K562 (cell line): ENCODE measurements around the gene MUC3A. TPM values are rescaled to one million over a fixed set of nuclear protein-coding genes. Genes with fewer than 3 reads are reported as not detected.
A peak's percentile ranks its signal among the peaks of the same experiment; 100 is the strongest.
"Not testable (repeated sequence)": the region's sequence is repeated elsewhere in the genome, so short reads cannot be mapped to it uniquely, and the experiment has no call there.

Experiments
- ATAC-seq: fragments of 200-7000 bp; cut with Tn5 transposase; 3 replicates; pipeline ENCODE4 v1.9.1; 2020; ENCODE audit warnings: moderate library complexity
- BruUV-seq: library from RNA; stranded (reverse); fragments of 400-500 nt; replicated peaks from 2 replicates; lab custom pipeline; 2021; lab: Mats Ljungman, UMichigan
- CTCF ChIA-PET: fragments of 300-600 bp; formaldehyde crosslinking; extraction: SDS; loops from one replicate; lab custom pipeline; 2021; ENCODE audit warnings: low intra/inter-chr PET ratio; lab: Yijun Ruan, JAX
- POLR2A ChIA-PET: fragments of 300-600, 350-650 bp; sonication (Branson Sonifier 250); formaldehyde crosslinking; extraction: SDS; loops from one replicate; lab custom pipeline; 2021; ENCODE audit warnings: antibody characterized with exemption, inconsistent platforms; lab: Yijun Ruan, JAX
- DNase-seq, 4 experiments: peaks; one replicate each; pipeline versions ENCODE4 v3.0.0 to v3.0.0-alpha.2; 2011 to 2018; ENCODE audit warnings: low spot score in 3 of 4, mixed read lengths in 3 of 4; ENCODE audit errors: extremely low read depth in 1 of 4
- FAIRE-seq: peaks from 2 replicates; lab custom pipeline; 2011; peaks lifted over from hg19 to GRCh38; lab: Jason Lieb, UNC
- H2AFZ ChIP-seq: 2 replicates; pipeline ENCODE4 v1.6.0; 2011; ENCODE audit warnings: low read depth, low read length, control low read depth, inconsistent platforms
- H3K27ac ChIP-seq: fragments of 200-600 bp; 3 replicates; pipeline ENCODE4 v1.8.0; 2011; ENCODE audit warnings: low read depth, mild to moderate bottlenecking, control low read depth, inconsistent platforms, low read length, moderate library complexity, mixed read lengths; ENCODE audit errors: extremely low read depth
- H3K27me3 ChIP-seq, 2 experiments: fragments of 300-600 bp in 1 of 2; 2 replicates in 1 of 2; 3 replicates in 1 of 2; pipeline versions ENCODE4 v1.6.0 to v1.8.0; 2011; ENCODE audit warnings: inconsistent platforms in 2 of 2, low read length in 2 of 2, mild to moderate bottlenecking in 1 of 2, mixed read lengths in 1 of 2, moderate library complexity in 1 of 2; ENCODE audit not compliant: control insufficient read depth in 2 of 2, insufficient read depth in 2 of 2
- H3K36me3 ChIP-seq: fragments of 300-600 bp; 3 replicates; pipeline ENCODE4 v1.8.0; 2011; ENCODE audit warnings: mild to moderate bottlenecking, low read length, inconsistent platforms; ENCODE audit not compliant: control insufficient read depth, insufficient read depth
- H3K4me1 ChIP-seq, 2 experiments: fragments of 200-600 bp in 1 of 2; replicated peaks in 1 of 2; 2 replicates in 1 of 2; 3 replicates in 1 of 2; pipeline versions ENCODE4 v1.5.1 to v1.8.0; 2011; ENCODE audit warnings: inconsistent platforms in 2 of 2, low read length in 2 of 2, mild to moderate bottlenecking in 1 of 2, mixed read lengths in 1 of 2, moderate library complexity in 1 of 2; ENCODE audit not compliant: control insufficient read depth in 2 of 2, insufficient read depth in 2 of 2
- H3K4me2 ChIP-seq: 2 replicates; pipeline ENCODE4 v1.6.1; 2011; ENCODE audit warnings: low read length, control low read depth, inconsistent platforms, mixed read lengths; ENCODE audit not compliant: insufficient read depth
- H3K4me3 ChIP-seq: fragments of 200-600 bp; sonication (generic), shearing (Covaris generic); 2 replicates; pipeline ENCODE4 v1.5.1; 2016; ENCODE audit warnings: control low read depth, inconsistent platforms
- H3K79me2 ChIP-seq: fragments of 200-600 bp; 3 replicates; pipeline ENCODE4 v1.8.0; 2011; ENCODE audit warnings: low read length, inconsistent platforms; ENCODE audit not compliant: control insufficient read depth, insufficient read depth
- H3K9ac ChIP-seq, 2 experiments: 2 replicates each; pipeline versions ENCODE4 v1.6.0 to v1.6.1; 2011; ENCODE audit warnings: low read depth in 2 of 2, low read length in 2 of 2, control low read depth in 1 of 2, inconsistent platforms in 1 of 2, mild to moderate bottlenecking in 1 of 2, mixed read lengths in 1 of 2; ENCODE audit not compliant: insufficient read depth in 1 of 2
- H3K9me1 ChIP-seq: one replicate; pipeline ENCODE4 v1.6.0; 2011; ENCODE audit warnings: inconsistent platforms, mild to moderate bottlenecking, low read length, moderate library complexity; ENCODE audit not compliant: control insufficient read depth, insufficient read depth
- H3K9me3 ChIP-seq: replicated peaks from 2 replicates; pipeline ENCODE4 v1.5.1; 2011; ENCODE audit warnings: low read depth, low read length, inconsistent platforms; ENCODE audit not compliant: control insufficient read depth, insufficient read depth
- H4K20me1 ChIP-seq: replicated peaks from 2 replicates; pipeline ENCODE4 v1.6.1; 2011; ENCODE audit warnings: low read length, inconsistent platforms, mixed read lengths; ENCODE audit not compliant: control insufficient read depth, insufficient read depth
- ATF1 ChIP-seq, 2 experiments: fragments of 450-650 bp in 1 of 2; IDR thresholded peaks; 2 replicates each; pipeline ENCODE4 v1.6.1; 2016; ENCODE audit warnings: missing compliant biosample characterization in 1 of 2, missing genetic modification characterization in 1 of 2
- CBX1 ChIP-seq: sonication (generic); IDR thresholded peaks from 2 replicates; pipeline ENCODE4 v1.6.1; 2016; ENCODE audit warnings: antibody characterized with exemption, low read depth, mild to moderate bottlenecking
- ESRRA ChIP-seq: fragments of 450-650 bp; IDR thresholded peaks from 2 replicates; pipeline ENCODE4 v1.6.1; 2014; ENCODE audit warnings: low read depth, mild to moderate bottlenecking, moderate library complexity, borderline replicate concordance
- KHSRP ChIP-seq: fragments of 450-650 bp; IDR thresholded peaks from 2 replicates; pipeline ENCODE4 v1.6.1; 2017
- RFX1 ChIP-seq: fragments of 450-650 bp; IDR thresholded peaks from 2 replicates; pipeline ENCODE4 v1.6.1; 2016; ENCODE audit warnings: mild to moderate bottlenecking, moderate library complexity
- YY1 ChIP-seq, 3 experiments: IDR thresholded peaks; 2 replicates each; pipeline ENCODE4 v1.6.1; 2011; ENCODE audit warnings: low read length in 2 of 3, mild to moderate bottlenecking in 2 of 3, moderate library complexity in 2 of 3, borderline replicate concordance in 1 of 3, control low read depth in 1 of 3, low read depth in 1 of 3; ENCODE audit not compliant: insufficient read depth in 3 of 3, insufficient replicate concordance in 2 of 3, control insufficient read depth in 1 of 3, insufficient read length in 1 of 3; ENCODE audit errors: extremely low read depth in 1 of 3
- WGBS: fragments of 100-300 bp; shearing (Covaris generic); methylation state at CpG from one replicate; pipeline ENCODE4 v1.1.6; 2016; ENCODE audit warnings: low coverage, mixed read lengths; ENCODE audit not compliant: insufficient coverage; ENCODE audit errors: missing lambda C conversion rate; 5-methylcytosine and 5-hydroxymethylcytosine counted together
- in situ Hi-C: fragments of 300-500 bp; cut with MboI; formaldehyde crosslinking; loops from 4 replicates; pipeline ENCODE4 v1.15.0; 2018; ENCODE audit warnings: inconsistent platforms, mixed read lengths
- intact Hi-C: fragments of 100-400 bp; cut with micrococcal nuclease; formaldehyde crosslinking; loops from 2 replicates; pipeline ENCODE4 v1.14.2; 2022
- polyA plus RNA-seq, 8 experiments: library from polyadenylated mRNA; depleted of rRNA in 4 of 8; stranded (reverse) in 5 of 8; unstranded in 3 of 8; fragments of >200 nt; fragmentation: Nextera tagmentation in 2 of 8; fragmentation: Illumina TruSeq in 1 of 8; extraction: Ambion mirVana in 2 of 8; extraction: Trizol in 1 of 8; gene quantifications; 2 replicates each; pipeline versions ENCODE4 v1.2.1 to v1.2.3, GENCODE V29; 2011 to 2014; ENCODE audit warnings: inconsistent platforms in 1 of 8, missing spikeins in 1 of 8
- total RNA-seq, 7 experiments: library from RNA; depleted of rRNA in 6 of 7; stranded (reverse); fragments of >200 nt in 6 of 7; fragmentation: Illumina TruSeq in 2 of 7; extraction: Trizol in 2 of 7; gene quantifications; 2 replicates each; pipeline versions ENCODE4 v1.2.1 to v1.2.3, GENCODE V29; 2011 to 2021; ENCODE audit warnings: low replicate concordance in 1 of 7

MUC3A gene
- total and polyA plus RNA-seq, 9 of the 15 experiments (the other 6 are each of a cell fraction or from before 2014, with no cell fraction given) = 0.06 to 2.2 (median 0.20) TPM; not detected in 1

- TF ChIP-seq ATF1 (CRISPR knock-in tag; IDR thresholded peaks at IDR 0.05) (no peak), ATF1 (tag; IDR thresholded peaks at IDR 0.05) (no peak), KHSRP (no peak), CBX1 (no peak)
Measured at GRCh38 chr7:100914879-100915447, 34.4 kb upstream of the MUC3A start (continued).

GRCh38 chr7:100919335-100919734 lies 30.0 kb upstream of the MUC3A start:
- ATAC-seq, BruUV-seq, H3K36me3 ChIP-seq, H3K9ac ChIP-seq, FAIRE-seq, H3K79me2 ChIP-seq, DNase-seq, H3K4me3 ChIP-seq, H3K9me3 ChIP-seq, H3K9me1 ChIP-seq, POLR2A ChIA-PET, H4K20me1 ChIP-seq, H2AFZ ChIP-seq, H3K4me1 ChIP-seq, CTCF ChIA-PET, H3K27me3 ChIP-seq, H3K27ac ChIP-seq, intact Hi-C loops, H3K4me2 ChIP-seq: not testable (repeated sequence)
- WGBS = 21% methylated on average over 5 of the region's 5 CpGs
- TF ChIP-seq ESRRA = peak; percentile 61
- TF ChIP-seq RFX1 = peak; percentile 76
- TF ChIP-seq YY1 (IDR thresholded peaks at IDR 0.05; ENCODE audit: borderline replicate concordance in 1 of 3, control insufficient read depth in 1 of 3, extremely low read depth in 1 of 3, insufficient read depth in 3 of 3, insufficient read length in 1 of 3, insufficient replicate concordance in 2 of 3, low read depth in 1 of 3, low read length in 2 of 3) = peak in 1 of 3 experiments; percentile 55
- in situ Hi-C loops = loop anchor here (25.0 kb wide), 1 partner anchor 368 kb away; no protein-coding TSS in a partner anchor
